Right renal cortex interstitium (tissue), 3 donors: Measurements from ENCODE around the gene DLG2. TPM values are rescaled to one million over a fixed set of nuclear protein-coding genes. Genes with fewer than 3 reads are reported as not detected.
"Not testable (repeated sequence)": the region's sequence is repeated elsewhere in the genome, so short reads cannot be mapped to it uniquely, and the experiment has no call there.

Source experiments
- DNase-seq, 3 donors: peaks; one replicate each; pipeline ENCODE4 v3.0.0-alpha.2; 2013; ENCODE audit warnings: low read depth in 3 of 3, low spot score in 2 of 3
- polyA plus RNA-seq, 3 donors: library from polyadenylated mRNA; unstranded; fragments of 120-200 nt; gene quantifications; one replicate each; pipeline ENCODE4 v1.2.1, GENCODE V29; 2013; ENCODE audit not compliant: insufficient read length in 3 of 3

DLG2 gene
- polyA plus RNA-seq, 3 donors: 11.5 to 14.0 (median 13.3) TPM

- no peak for DNase-seq
These were observed 2025.1 kb downstream of the DLG2 start for GRCh38 chr11:83601914-83602527.

- DNase-seq: no peak
These were observed 2025.8 kb downstream of the DLG2 start for GRCh38 chr11:83601201-83601913.

- no peak for DNase-seq
These were observed 2026.5 kb downstream of the DLG2 start for GRCh38 chr11:83600661-83601060.

GRCh38 chr11:83599066-83599465, 2028.1 kb downstream of the DLG2 start:
- no peak for DNase-seq

GRCh38 chr11:83587797-83588196, 2039.3 kb downstream of the DLG2 start:
- not testable (repeated sequence) for DNase-seq

- DNase-seq: no peak
These were observed 2043.3 kb downstream of the DLG2 start for GRCh38 chr11:83583757-83584366.

GRCh38 chr11:83574519-83574918, 2052.6 kb downstream of the DLG2 start:
- no peak for DNase-seq

GRCh38 chr11:83572581-83573496, 2054.3 kb downstream of the DLG2 start:
- no peak for DNase-seq

GRCh38 chr11:83571302-83571701, 2055.8 kb downstream of the DLG2 start:
- DNase-seq: no peak

- DNase-seq: no peak
These were observed 2057.9 kb downstream of the DLG2 start for GRCh38 chr11:83569134-83569805.

GRCh38 chr11:83568516-83568915, 2058.6 kb downstream of the DLG2 start:
- DNase-seq: no peak

- no peak for DNase-seq
These were observed 2060.2 kb downstream of the DLG2 start for GRCh38 chr11:83566950-83567349.

- DNase-seq: no peak
These were observed 2062.3 kb downstream of the DLG2 start for GRCh38 chr11:83564870-83565269.

- DNase-seq: no peak
These were observed 2068.9 kb downstream of the DLG2 start for GRCh38 chr11:83558281-83558680.

GRCh38 chr11:83557653-83558052, 2069.5 kb downstream of the DLG2 start:
- DNase-seq: no peak

- DNase-seq: no peak
These were observed 2072.3 kb downstream of the DLG2 start for GRCh38 chr11:83554876-83555275.

- no peak for DNase-seq
These were observed 2077.0 kb downstream of the DLG2 start for GRCh38 chr11:83549984-83550667.

- no peak for DNase-seq
These were observed 2080.8 kb downstream of the DLG2 start for GRCh38 chr11:83546368-83546767.

GRCh38 chr11:83545494-83546260, 2081.5 kb downstream of the DLG2 start:
- DNase-seq: no peak
